OCI-LY7 (cell line): ENCODE results near the gene PAXX. TPM values are rescaled to one million over a fixed set of nuclear protein-coding genes. Genes with fewer than 3 reads are reported as not detected.

Experiments
- BruUV-seq: library from RNA; stranded (reverse); fragments of 400-500 nt; replicated peaks from 2 replicates; lab custom pipeline; 2021; lab: Mats Ljungman, UMichigan
- CTCF ChIA-PET: fragments of 300-600 bp; sonication (Branson Sonifier 250); formaldehyde crosslinking; loops from one replicate; lab custom pipeline; 2022; ENCODE audit warnings: antibody characterized with exemption; ENCODE audit not compliant: unreplicated experiment; lab: Charles Lee
- POLR2A ChIA-PET: fragments of 300-600 bp; sonication (Branson Sonifier 250); formaldehyde crosslinking; loops from one replicate; lab custom pipeline; 2022; ENCODE audit warnings: antibody characterized with exemption; lab: Charles Lee
- DNase-seq: peaks from one replicate; pipeline ENCODE4 v3.0.0-alpha.2; 2015; ENCODE audit warnings: low spot score
- H2AFZ ChIP-seq: fragments of 200-600 bp; sonication (generic), shearing (Covaris generic); 2 replicates; pipeline ENCODE4 v1.6.1; 2014; ENCODE audit warnings: mild to moderate bottlenecking, antibody characterized with exemption, low read length, moderate library complexity
- H3K27ac ChIP-seq: fragments of 200-600 bp; sonication (generic); 2 replicates; pipeline ENCODE4 v1.5.1; 2014; ENCODE audit warnings: mixed run types, low read depth, mild to moderate bottlenecking, moderate library complexity, low read length, inconsistent platforms; ENCODE audit not compliant: poor library complexity, severe bottlenecking
- H3K36me3 ChIP-seq: fragments of 200-600 bp; sonication (generic); 2 replicates; pipeline ENCODE4 v1.6.1; 2014; ENCODE audit warnings: mild to moderate bottlenecking, antibody characterized with exemption, low read length, moderate library complexity, mixed read lengths; ENCODE audit not compliant: insufficient read depth
- H3K4me1 ChIP-seq: fragments of 200-600 bp; sonication (generic); 2 replicates; pipeline ENCODE4 v1.5.1; 2014; ENCODE audit warnings: mild to moderate bottlenecking, low read length; ENCODE audit not compliant: insufficient read depth, poor library complexity, severe bottlenecking
- H3K4me2 ChIP-seq: fragments of 200-600 bp; sonication (generic); 2 replicates; pipeline ENCODE4 v1.6.1; 2014; ENCODE audit warnings: mild to moderate bottlenecking, low read length
- H3K4me3 ChIP-seq: fragments of 200-600 bp; sonication (generic); 2 replicates; pipeline ENCODE4 v1.5.1; 2014; ENCODE audit warnings: mild to moderate bottlenecking, low read depth, low read length; ENCODE audit not compliant: poor library complexity, severe bottlenecking
- H3K79me2 ChIP-seq: fragments of 200-600 bp; sonication (generic); 2 replicates; pipeline ENCODE4 v1.6.1; 2016; ENCODE audit warnings: low read depth, mild to moderate bottlenecking, low read length, moderate library complexity, mixed read lengths; ENCODE audit not compliant: insufficient read depth
- H3K9me2 ChIP-seq: fragments of 200-600 bp; sonication (generic); 2 replicates; pipeline ENCODE4 v1.6.1; 2016; ENCODE audit warnings: mild to moderate bottlenecking, low read length, mixed read lengths; ENCODE audit not compliant: insufficient read depth
- H3K9me3 ChIP-seq: fragments of 200-600 bp; sonication (generic); 2 replicates; pipeline ENCODE4 v1.6.1; 2014; ENCODE audit warnings: mild to moderate bottlenecking, mixed run types, low read length, mixed read lengths
- H4K20me1 ChIP-seq: fragments of 200-600 bp; sonication (generic); 2 replicates; pipeline ENCODE4 v1.6.1; 2014; ENCODE audit warnings: mild to moderate bottlenecking, antibody characterized with exemption, low read length, moderate library complexity, mixed read lengths; ENCODE audit not compliant: insufficient read depth
- CTCF ChIP-seq: fragments of 200-600 bp; sonication (generic); conservative IDR thresholded peaks from 2 replicates; pipeline ENCODE4 v1.5.1; 2014; ENCODE audit warnings: mild to moderate bottlenecking, antibody characterized with exemption, low read length, moderate library complexity, mixed read lengths
- EZH2phosphoT487 ChIP-seq: fragments of 200-600 bp; sonication (generic); IDR thresholded peaks from 2 replicates; pipeline ENCODE4 v1.6.1; 2018; ENCODE audit warnings: low read depth, borderline replicate concordance, mild to moderate bottlenecking, mixed run types, antibody characterized with exemption, low read length, moderate library complexity, mixed read lengths
- intact Hi-C: fragments of 100-400 bp; cut with micrococcal nuclease; formaldehyde crosslinking; loops from one replicate; pipeline ENCODE4 v1.10.0; 2022; ENCODE audit not compliant: unreplicated experiment
- total RNA-seq, 2 experiments: library from RNA; depleted of rRNA in 1 of 2; stranded (reverse); fragments of >200 nt in 1 of 2; shearing (Covaris generic) in 1 of 2; gene quantifications; 2 replicates each; pipeline ENCODE4 v1.2.3, GENCODE V29; 2014 to 2022

PAXX gene
- total RNA-seq, 2 experiments from 2014 or later = 45.7 to 63.5 TPM

DNA sequence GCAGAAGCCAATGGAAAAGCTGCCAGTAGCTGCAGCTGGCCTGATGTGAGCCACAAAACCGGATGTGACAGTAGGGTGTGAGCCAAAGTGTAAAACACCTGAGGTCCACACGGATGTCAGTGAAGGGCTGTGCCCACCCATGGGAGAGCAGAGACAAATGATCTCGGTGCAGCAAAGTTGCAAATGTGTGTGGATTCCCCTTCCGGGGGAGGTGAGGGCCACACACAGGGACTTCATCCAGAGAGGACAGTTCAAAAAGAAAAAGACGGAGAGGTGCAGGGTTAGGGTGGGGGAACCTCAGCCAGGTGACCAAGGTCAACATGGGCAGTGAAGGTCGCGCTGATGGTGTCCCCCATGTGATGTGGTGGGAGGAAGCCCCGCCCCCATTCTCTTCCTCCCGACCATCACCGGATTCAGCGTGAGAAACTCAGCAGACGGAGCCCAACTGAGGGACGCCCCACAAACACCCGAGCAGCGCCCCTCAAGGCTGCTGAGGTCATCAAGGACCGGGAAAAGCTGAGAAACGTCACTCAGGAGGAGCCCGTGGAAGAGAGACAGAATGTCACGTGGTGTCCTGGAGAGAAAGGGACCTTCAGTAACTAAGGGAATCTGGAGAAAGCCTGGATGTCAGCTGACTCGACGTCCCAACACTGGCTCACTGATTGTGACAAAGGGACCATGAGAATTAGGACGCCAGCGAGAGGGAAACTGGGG is 26.3 kb upstream of the PAXX start:
- DNase-seq = peak; percentile 24
- BruUV-seq = no TSS peak

GRCh38 chr9:136968333-136969127 is 23.7 kb upstream of the PAXX start:
- Histone ChIP-seq H3K36me3 (no peaks in the 10 kb centered on the region), H3K79me2 (no peaks in the 10 kb centered on the region), H3K4me1 (peaks cover 8% of the 10 kb centered on the region), H4K20me1 (no peaks in the 10 kb centered on the region), H3K9me2 (no peaks in the 10 kb centered on the region), H3K9me3 (no peaks in the 10 kb centered on the region), H3K4me2 (no peak overlapping the region), H2AFZ (no peak overlapping the region), H3K4me3 (no peak overlapping the region), H3K27ac (no peak overlapping the region)
- no peak for TF ChIP-seq CTCF
- no peak for TF ChIP-seq EZH2phosphoT487
- no TSS peak for BruUV-seq
- DNase-seq = no peak
- intact Hi-C loops = no loop called here
- CTCF ChIA-PET = no interaction called here
- POLR2A ChIA-PET = no interaction called here

More for the DNA sequence above, 26.3 kb upstream of the PAXX start:
- POLR2A ChIA-PET = interaction anchor here (0.7 kb wide), 1 partner anchor 36 kb away, joined by 4 read pairs; no protein-coding TSS in a partner anchor
- H4K20me1 ChIP-seq = no peaks in the 10 kb centered on the region
- no peak for TF ChIP-seq CTCF
- no peak for TF ChIP-seq EZH2phosphoT487
- H2AFZ ChIP-seq = no peak overlapping the region
- CTCF ChIA-PET = no interaction called here
- no peak overlapping the region for H3K27ac ChIP-seq
- H3K9me3 ChIP-seq = no peaks in the 10 kb centered on the region
- H3K4me1 ChIP-seq = peaks cover 8% of the 10 kb centered on the region
- peak overlapping the region; percentile 3; the same call in 1 of the 2 replicates for H3K4me2 ChIP-seq
- no peaks in the 10 kb centered on the region for H3K9me2 ChIP-seq
- intact Hi-C loops = no loop called here
- peak overlapping the region; percentile 1 for H3K4me3 ChIP-seq
- no peaks in the 10 kb centered on the region for H3K79me2 ChIP-seq
- no peaks in the 10 kb centered on the region for H3K36me3 ChIP-seq
